ENCODE results near the gene GGA2. TPM values are rescaled to one million over a fixed set of nuclear protein-coding genes. Genes with fewer than 3 reads are reported as not detected.
"Not testable (repeated sequence)": the region's sequence is repeated elsewhere in the genome, so short reads cannot be mapped to it uniquely, and the experiment has no call there.

GGA2 gene
- total RNA-seq, 1 donor from 2014 or later, result 31.8 TPM

- no peaks in the 10 kb centered on the region for H3K27me3 ChIP-seq (ENCODE audit: control insufficient read depth in 3 of 3, insufficient read depth in 3 of 3, low read length in 3 of 3)
- H3K9me3 ChIP-seq (ENCODE audit: control insufficient read depth in 3 of 3, low read length in 3 of 3), result no peaks in the 10 kb centered on the region
- no peak overlapping the region for H3K9ac ChIP-seq (ENCODE audit: low read depth in 1 of 3, low read length in 3 of 3)
- no peak overlapping the region for H3K27ac ChIP-seq (ENCODE audit: low read depth, low read length)
- no peak overlapping the region for H3K4me3 ChIP-seq (ENCODE audit: low read length in 3 of 3)
- H3K4me1 ChIP-seq (ENCODE audit: control insufficient read depth in 3 of 3, insufficient read depth in 3 of 3, low read length in 3 of 3), result peaks cover 2 to 4% (median 4%) of the 10 kb centered on the region in 3 donors
- H3K36me3 ChIP-seq (ENCODE audit: control insufficient read depth in 3 of 3, insufficient read depth in 3 of 3, low read length in 3 of 3), result peaks cover 8 to 13% (median 11%) of the 10 kb centered on the region in 3 donors
Observed at GRCh38 chr16:23514381-23515152, 4.3 kb upstream of the GGA2 start.

GRCh38 chr16:23512168-23512695, 1.9 kb upstream of the GGA2 start:
- Histone ChIP-seq H3K4me3 (ENCODE audit: low read length in 3 of 3) (no peak overlapping the region), H3K27me3 (ENCODE audit: control insufficient read depth in 3 of 3, insufficient read depth in 3 of 3, low read length in 3 of 3) (no peaks in the 10 kb centered on the region), H3K27ac (ENCODE audit: low read depth, low read length) (no peak overlapping the region), H3K9ac (ENCODE audit: low read depth in 1 of 3, low read length in 3 of 3) (no peak overlapping the region), H3K36me3 (ENCODE audit: control insufficient read depth in 3 of 3, insufficient read depth in 3 of 3, low read length in 3 of 3) (peaks cover 3 to 6% (median 4%) of the 10 kb centered on the region in 3 donors), H3K4me1 (ENCODE audit: control insufficient read depth in 3 of 3, insufficient read depth in 3 of 3, low read length in 3 of 3) (peaks cover 14 to 19% (median 14%) of the 10 kb centered on the region in 3 donors), H3K9me3 (ENCODE audit: control insufficient read depth in 3 of 3, low read length in 3 of 3) (no peaks in the 10 kb centered on the region)

- no peak overlapping the region for H3K27ac ChIP-seq (ENCODE audit: low read depth, low read length)
- H3K4me1 ChIP-seq (ENCODE audit: control insufficient read depth in 3 of 3, insufficient read depth in 3 of 3, low read length in 3 of 3), result peaks cover 15 to 21% (median 17%) of the 10 kb centered on the region in 3 donors
- no peak overlapping the region for H3K9ac ChIP-seq (ENCODE audit: low read depth in 1 of 3, low read length in 3 of 3)
- no peaks in the 10 kb centered on the region for H3K27me3 ChIP-seq (ENCODE audit: control insufficient read depth in 3 of 3, insufficient read depth in 3 of 3, low read length in 3 of 3)
- peaks cover 3 to 6% (median 4%) of the 10 kb centered on the region in 3 donors for H3K36me3 ChIP-seq (ENCODE audit: control insufficient read depth in 3 of 3, insufficient read depth in 3 of 3, low read length in 3 of 3)
- H3K4me3 ChIP-seq (ENCODE audit: low read length in 3 of 3), result no peak overlapping the region
- no peaks in the 10 kb centered on the region for H3K9me3 ChIP-seq (ENCODE audit: control insufficient read depth in 3 of 3, low read length in 3 of 3)
Observed at GRCh38 chr16:23511731-23512130, 1.4 kb upstream of the GGA2 start.

GRCh38 chr16:23510915-23511270, 599 bp upstream of the GGA2 start:
- peak overlapping the region; percentile 64 for H3K27ac ChIP-seq (ENCODE audit: low read depth, low read length)
- not testable (repeated sequence) for H3K36me3 ChIP-seq (ENCODE audit: control insufficient read depth in 3 of 3, insufficient read depth in 3 of 3, low read length in 3 of 3); H3K27me3 ChIP-seq (ENCODE audit: control insufficient read depth in 3 of 3, insufficient read depth in 3 of 3, low read length in 3 of 3); H3K9me3 ChIP-seq (ENCODE audit: control insufficient read depth in 3 of 3, low read length in 3 of 3)
- H3K9ac ChIP-seq (ENCODE audit: low read depth in 1 of 3, low read length in 3 of 3), result peak overlapping the region in 2 of 3 donors; percentile 54 to 89
- H3K4me3 ChIP-seq (ENCODE audit: low read length in 3 of 3), result peak overlapping the region; percentile 73 to 84 (median 81)
- peaks cover 23 to 30% (median 25%) of the 10 kb centered on the region in 3 donors for H3K4me1 ChIP-seq (ENCODE audit: control insufficient read depth in 3 of 3, insufficient read depth in 3 of 3, low read length in 3 of 3)

- peaks cover 28 to 37% (median 29%) of the 10 kb centered on the region in 3 donors for H3K4me1 ChIP-seq (ENCODE audit: control insufficient read depth in 3 of 3, insufficient read depth in 3 of 3, low read length in 3 of 3)
- peak overlapping the region; percentile 64 for H3K27ac ChIP-seq (ENCODE audit: low read depth, low read length)
- H3K4me3 ChIP-seq (ENCODE audit: low read length in 3 of 3), result peak overlapping the region; percentile 73 to 84 (median 81)
- peaks cover 3 to 6% (median 5%) of the 10 kb centered on the region in 3 donors for H3K36me3 ChIP-seq (ENCODE audit: control insufficient read depth in 3 of 3, insufficient read depth in 3 of 3, low read length in 3 of 3)
- H3K9ac ChIP-seq (ENCODE audit: low read depth in 1 of 3, low read length in 3 of 3), result peak overlapping the region; percentile 68 to 89 (median 80)
- H3K27me3 ChIP-seq (ENCODE audit: control insufficient read depth in 3 of 3, insufficient read depth in 3 of 3, low read length in 3 of 3), result no peaks in the 10 kb centered on the region
- H3K9me3 ChIP-seq (ENCODE audit: control insufficient read depth in 3 of 3, low read length in 3 of 3), result no peaks in the 10 kb centered on the region
Observed at GRCh38 chr16:23509782-23510163, 521 bp downstream of the GGA2 start.

- peaks cover 32 to 40% (median 33%) of the 10 kb centered on the region in 3 donors for H3K4me1 ChIP-seq (ENCODE audit: control insufficient read depth in 3 of 3, insufficient read depth in 3 of 3, low read length in 3 of 3)
- H3K27ac ChIP-seq (ENCODE audit: low read depth, low read length), result no peak overlapping the region
Observed at GRCh38 chr16:23509441-23509754, 896 bp downstream of the GGA2 start.

GRCh38 chr16:23508589-23509440, 1.5 kb downstream of the GGA2 start:
- Histone ChIP-seq H3K9ac (ENCODE audit: low read depth in 1 of 3, low read length in 3 of 3) (peak overlapping the region; percentile 68 to 89 (median 80)), H3K27ac (ENCODE audit: low read depth, low read length) (peak overlapping the region; percentile 39), H3K27me3 (ENCODE audit: control insufficient read depth in 3 of 3, insufficient read depth in 3 of 3, low read length in 3 of 3) (no peaks in the 10 kb centered on the region), H3K4me1 (ENCODE audit: control insufficient read depth in 3 of 3, insufficient read depth in 3 of 3, low read length in 3 of 3) (peaks cover 37 to 46% (median 39%) of the 10 kb centered on the region in 3 donors), H3K36me3 (ENCODE audit: control insufficient read depth in 3 of 3, insufficient read depth in 3 of 3, low read length in 3 of 3) (peaks cover 0 to 3% (median 0%) of the 10 kb centered on the region in 3 donors), H3K9me3 (ENCODE audit: control insufficient read depth in 3 of 3, low read length in 3 of 3) (no peaks in the 10 kb centered on the region), H3K4me3 (ENCODE audit: low read length in 3 of 3) (peak overlapping the region; percentile 73 to 84 (median 81))

More at GRCh38 chr16:23509441-23509754, 896 bp downstream of the GGA2 start:
- peak overlapping the region; percentile 73 to 84 (median 81) for H3K4me3 ChIP-seq (ENCODE audit: low read length in 3 of 3)
- H3K9me3 ChIP-seq (ENCODE audit: control insufficient read depth in 3 of 3, low read length in 3 of 3), result no peaks in the 10 kb centered on the region
- H3K36me3 ChIP-seq (ENCODE audit: control insufficient read depth in 3 of 3, insufficient read depth in 3 of 3, low read length in 3 of 3), result peaks cover 0 to 3% (median 1%) of the 10 kb centered on the region in 3 donors
- no peaks in the 10 kb centered on the region for H3K27me3 ChIP-seq (ENCODE audit: control insufficient read depth in 3 of 3, insufficient read depth in 3 of 3, low read length in 3 of 3)
- peak overlapping the region; percentile 68 to 89 (median 80) for H3K9ac ChIP-seq (ENCODE audit: low read depth in 1 of 3, low read length in 3 of 3)

- peaks cover 37 to 47% (median 39%) of the 10 kb centered on the region in 3 donors for H3K4me1 ChIP-seq (ENCODE audit: control insufficient read depth in 3 of 3, insufficient read depth in 3 of 3, low read length in 3 of 3)
- no peak overlapping the region for H3K4me3 ChIP-seq (ENCODE audit: low read length in 3 of 3)
- H3K27ac ChIP-seq (ENCODE audit: low read depth, low read length), result no peak overlapping the region
Observed at GRCh38 chr16:23506606-23506994, 3.7 kb downstream of the GGA2 start.

GRCh38 chr16:23505671-23506605, 4.4 kb downstream of the GGA2 start:
- H3K27me3 ChIP-seq (ENCODE audit: control insufficient read depth in 3 of 3, insufficient read depth in 3 of 3, low read length in 3 of 3), result no peaks in the 10 kb centered on the region
- peaks cover 0 to 6% (median 0%) of the 10 kb centered on the region in 3 donors for H3K36me3 ChIP-seq (ENCODE audit: control insufficient read depth in 3 of 3, insufficient read depth in 3 of 3, low read length in 3 of 3)
- H3K4me3 ChIP-seq (ENCODE audit: low read length in 3 of 3), result peak overlapping the region in 1 of 3 donors; percentile 13
- peak overlapping the region in 1 of 3 donors; percentile 12 for H3K9ac ChIP-seq (ENCODE audit: low read depth in 1 of 3, low read length in 3 of 3)
- H3K4me1 ChIP-seq (ENCODE audit: control insufficient read depth in 3 of 3, insufficient read depth in 3 of 3, low read length in 3 of 3), result peaks cover 37 to 51% (median 39%) of the 10 kb centered on the region in 3 donors
- H3K9me3 ChIP-seq (ENCODE audit: control insufficient read depth in 3 of 3, low read length in 3 of 3), result no peaks in the 10 kb centered on the region
- peak overlapping the region; percentile 69 for H3K27ac ChIP-seq (ENCODE audit: low read depth, low read length)

More at GRCh38 chr16:23506606-23506994, 3.7 kb downstream of the GGA2 start:
- Histone ChIP-seq H3K9ac (ENCODE audit: low read depth in 1 of 3, low read length in 3 of 3) (no peak overlapping the region), H3K36me3 (ENCODE audit: control insufficient read depth in 3 of 3, insufficient read depth in 3 of 3, low read length in 3 of 3) (peaks cover 0 to 6% (median 0%) of the 10 kb centered on the region in 3 donors), H3K9me3 (ENCODE audit: control insufficient read depth in 3 of 3, low read length in 3 of 3) (no peaks in the 10 kb centered on the region), H3K27me3 (ENCODE audit: control insufficient read depth in 3 of 3, insufficient read depth in 3 of 3, low read length in 3 of 3) (no peaks in the 10 kb centered on the region)
